Hippocampal formation (tissue), 2 donors: ENCODE data around the gene TPT1.

ENCODE experiments used
- DNase-seq, 2 donors: peaks; one replicate each; lab custom pipeline; 2025; lab: John Stamatoyannopoulos, UW

TPT1 gene

GRCh38 chr13:45333977-45334922 is 6.7 kb downstream of the TPT1 start:
- DNase-seq = no peak

GRCh38 chr13:45333251-45333976 is 7.6 kb downstream of the TPT1 start:
- DNase-seq = no peak

- no peak for DNase-seq
Measured at GRCh38 chr13:45332831-45333219, 8.2 kb downstream of the TPT1 start.

GRCh38 chr13:45332036-45332830 is 8.8 kb downstream of the TPT1 start:
- DNase-seq = no peak

GRCh38 chr13:45331692-45332035 is 9.3 kb downstream of the TPT1 start:
- DNase-seq = no peak

- DNase-seq = peak in 1 of 2 donors; percentile 58
Measured at GRCh38 chr13:45331123-45331619, 9.8 kb downstream of the TPT1 start.

- no peak for DNase-seq
Measured at GRCh38 chr13:45328661-45329111, 12.3 kb downstream of the TPT1 start.

GRCh38 chr13:45327253-45327955 is 13.6 kb downstream of the TPT1 start:
- DNase-seq = no peak

- DNase-seq = peak in 1 of 2 donors; percentile 49
Measured at GRCh38 chr13:45325806-45326205, 15.2 kb downstream of the TPT1 start.

- DNase-seq = no peak
Measured at GRCh38 chr13:45320876-45321629, 19.9 kb downstream of the TPT1 start.

- no peak for DNase-seq
Measured at GRCh38 chr13:45316996-45317395, 24.0 kb downstream of the TPT1 start.

GRCh38 chr13:45316338-45316737 is 24.6 kb downstream of the TPT1 start:
- no peak for DNase-seq

- DNase-seq = no peak
Measured at GRCh38 chr13:45315520-45316167, 25.3 kb downstream of the TPT1 start.

- DNase-seq = no peak
Measured at GRCh38 chr13:45314822-45315221, 26.2 kb downstream of the TPT1 start.

- no peak for DNase-seq
Measured at GRCh38 chr13:45310341-45311131, 30.4 kb downstream of the TPT1 start.

- peak in 1 of 2 donors; percentile 31 for DNase-seq
Measured at GRCh38 chr13:45306966-45307365, 34.0 kb downstream of the TPT1 start.

- no peak for DNase-seq
Measured at GRCh38 chr13:45305079-45305478, 35.9 kb downstream of the TPT1 start.

GRCh38 chr13:45303866-45304265 is 37.1 kb downstream of the TPT1 start:
- no peak for DNase-seq

GRCh38 chr13:45303026-45303425 is 38.0 kb downstream of the TPT1 start:
- no peak for DNase-seq
